ENCODE results near the gene SRGAP1.

Gene SRGAP1

DNA sequence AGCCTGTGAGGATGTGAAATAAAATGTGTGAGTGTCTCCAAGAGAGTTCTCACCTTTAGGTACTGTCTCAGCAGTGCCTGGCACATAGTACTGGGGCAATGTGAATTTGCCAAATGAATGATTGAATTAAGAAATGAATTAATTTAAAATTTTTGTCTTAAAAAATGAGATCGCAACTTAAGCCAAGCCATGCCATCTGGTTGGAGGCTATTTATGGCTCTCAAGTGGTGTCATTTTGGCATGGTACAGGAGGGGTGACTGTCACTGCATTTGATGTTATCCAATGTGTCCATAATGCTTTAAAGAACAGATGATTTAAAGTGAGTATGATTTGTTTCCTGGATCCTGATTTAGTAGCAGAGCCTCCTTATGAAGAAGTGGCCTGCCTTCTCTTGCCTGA, 80.3 kb downstream of the SRGAP1 start:
- DNase-seq (ENCODE audit: extremely low spot score, insufficient read length, low read depth) (no peak), FAIRE-seq (no peak)

GRCh38 chr12:63927511-63927910, 83.0 kb downstream of the SRGAP1 start:
- no peak for FAIRE-seq

DNA sequence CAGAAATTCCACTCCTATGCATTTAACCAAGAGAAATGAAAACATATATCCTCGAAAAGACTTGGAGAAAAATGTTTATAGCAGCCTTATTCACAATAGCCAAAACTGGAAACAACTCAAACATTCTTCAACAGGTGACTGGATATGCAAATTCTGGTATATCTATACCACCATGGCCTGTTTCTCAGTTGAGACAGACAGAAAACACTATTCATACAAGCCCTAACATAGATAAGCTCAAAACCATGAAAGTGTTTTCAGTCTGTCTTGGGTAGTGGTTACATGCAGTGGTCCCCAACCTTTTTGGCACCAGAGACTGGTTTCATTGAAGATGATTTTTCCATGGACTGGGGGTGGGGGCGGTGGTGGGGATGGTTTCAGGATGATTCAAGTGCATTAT, 83.8 kb downstream of the SRGAP1 start:
- FAIRE-seq, result no peak

More at GRCh38 chr12:63927511-63927910, 83.0 kb downstream of the SRGAP1 start:
- no peak for DNase-seq (ENCODE audit: extremely low spot score, insufficient read length, low read depth)

GRCh38 chr12:63929426-63929825, 84.9 kb downstream of the SRGAP1 start:
- DNase-seq (ENCODE audit: extremely low spot score, insufficient read length, low read depth) (no peak), FAIRE-seq (no peak)

More for the DNA sequence above, 83.8 kb downstream of the SRGAP1 start:
- no peak for DNase-seq (ENCODE audit: extremely low spot score, insufficient read length, low read depth)

DNA sequence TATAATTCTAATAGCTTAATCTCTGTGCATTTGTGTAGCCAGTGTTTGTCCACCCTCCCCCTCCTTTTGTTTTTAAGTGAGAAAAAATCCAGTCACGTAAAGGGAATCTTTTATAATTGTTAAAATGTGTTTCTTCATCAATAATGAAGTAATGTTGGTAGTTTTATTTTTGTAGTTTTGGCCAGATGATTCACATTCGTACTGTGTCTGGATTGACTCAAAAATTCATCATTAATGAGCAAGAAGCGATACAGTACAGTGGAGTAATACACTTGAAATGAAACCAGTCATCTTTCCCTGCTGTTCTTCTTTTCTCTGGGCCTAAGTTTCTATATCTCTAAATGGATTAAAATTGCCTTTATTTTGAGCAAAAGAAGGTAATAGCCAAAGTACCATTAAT, 86.5 kb downstream of the SRGAP1 start:
- FAIRE-seq (no peak), DNase-seq (ENCODE audit: extremely low spot score, insufficient read length, low read depth) (no peak)

GRCh38 chr12:63931703-63932102, 87.2 kb downstream of the SRGAP1 start:
- DNase-seq (ENCODE audit: extremely low spot score, insufficient read length, low read depth), result no peak
- FAIRE-seq, result no peak

DNA sequence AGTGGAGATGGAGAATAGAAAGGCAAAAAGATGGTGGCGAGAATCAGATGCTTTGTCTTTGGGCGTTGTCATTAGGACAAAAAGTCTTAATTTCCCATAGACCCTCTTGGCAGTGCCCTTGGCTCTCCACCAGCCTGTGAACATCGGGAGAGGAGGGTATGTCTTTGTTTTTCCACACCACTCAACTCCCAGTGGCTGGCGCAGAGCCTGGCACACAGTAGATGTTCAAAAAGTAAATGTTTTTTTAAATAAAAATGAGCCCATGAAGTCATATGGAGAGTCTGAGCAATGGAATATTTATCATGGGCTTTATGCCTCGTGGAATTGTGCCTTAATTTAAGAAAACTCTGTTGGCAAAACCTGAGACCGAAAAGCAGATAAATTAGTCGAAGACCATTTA, 90.4 kb downstream of the SRGAP1 start:
- no peak for DNase-seq (ENCODE audit: extremely low spot score, insufficient read length, low read depth)
- no peak for FAIRE-seq

DNA sequence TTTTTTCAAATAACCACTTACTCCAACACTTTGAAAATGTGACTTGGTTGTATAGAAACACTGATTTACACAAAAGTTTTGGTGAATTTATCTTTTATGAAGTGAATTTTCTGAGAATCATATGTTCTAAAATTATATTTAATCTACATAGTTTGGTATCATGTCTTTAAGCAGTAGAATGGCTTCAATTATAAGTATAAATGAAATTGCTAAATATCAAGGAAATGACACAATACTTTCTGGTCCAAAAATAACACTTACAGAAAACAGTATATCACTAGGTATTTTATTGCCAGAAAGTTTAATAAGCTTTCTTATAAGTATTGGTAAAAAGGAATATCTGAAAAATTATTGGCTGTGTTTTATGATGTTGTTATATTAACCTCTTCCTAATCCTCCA, 90.9 kb downstream of the SRGAP1 start:
- FAIRE-seq (no peak), DNase-seq (ENCODE audit: extremely low spot score, insufficient read length, low read depth) (no peak)

GRCh38 chr12:63937378-63938316, 93.1 kb downstream of the SRGAP1 start:
- DNase-seq (ENCODE audit: extremely low spot score, insufficient read length, low read depth), result no peak
- no peak for FAIRE-seq

GRCh38 chr12:63940310-63941005, 96.0 kb downstream of the SRGAP1 start:
- FAIRE-seq (no peak), DNase-seq (ENCODE audit: extremely low spot score, insufficient read length, low read depth) (no peak)

- no peak for DNase-seq (ENCODE audit: extremely low spot score, insufficient read length, low read depth)
- FAIRE-seq, result no peak
These were observed 96.8 kb downstream of the SRGAP1 start for GRCh38 chr12:63941166-63941800.

DNA sequence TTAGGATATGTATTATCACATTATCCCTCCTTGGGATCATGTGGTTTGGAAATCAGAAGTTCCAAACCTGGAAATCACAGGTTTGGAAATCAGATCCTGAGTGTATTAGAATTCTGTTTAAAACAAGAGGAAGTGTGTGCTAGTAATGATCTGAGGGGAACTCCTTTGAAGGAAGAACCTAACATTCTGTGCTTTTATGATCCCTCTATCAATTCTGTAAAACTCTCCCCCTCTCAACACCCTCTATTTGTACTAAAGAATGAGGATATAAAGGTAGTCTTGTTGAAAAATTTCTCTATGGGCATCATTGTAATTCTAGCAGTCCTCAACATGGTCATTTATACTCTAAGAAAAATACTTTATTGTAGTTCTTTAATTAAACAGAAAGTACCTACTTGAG, 97.4 kb downstream of the SRGAP1 start:
- no peak for DNase-seq (ENCODE audit: extremely low spot score, insufficient read length, low read depth)
- no peak for FAIRE-seq

DNA sequence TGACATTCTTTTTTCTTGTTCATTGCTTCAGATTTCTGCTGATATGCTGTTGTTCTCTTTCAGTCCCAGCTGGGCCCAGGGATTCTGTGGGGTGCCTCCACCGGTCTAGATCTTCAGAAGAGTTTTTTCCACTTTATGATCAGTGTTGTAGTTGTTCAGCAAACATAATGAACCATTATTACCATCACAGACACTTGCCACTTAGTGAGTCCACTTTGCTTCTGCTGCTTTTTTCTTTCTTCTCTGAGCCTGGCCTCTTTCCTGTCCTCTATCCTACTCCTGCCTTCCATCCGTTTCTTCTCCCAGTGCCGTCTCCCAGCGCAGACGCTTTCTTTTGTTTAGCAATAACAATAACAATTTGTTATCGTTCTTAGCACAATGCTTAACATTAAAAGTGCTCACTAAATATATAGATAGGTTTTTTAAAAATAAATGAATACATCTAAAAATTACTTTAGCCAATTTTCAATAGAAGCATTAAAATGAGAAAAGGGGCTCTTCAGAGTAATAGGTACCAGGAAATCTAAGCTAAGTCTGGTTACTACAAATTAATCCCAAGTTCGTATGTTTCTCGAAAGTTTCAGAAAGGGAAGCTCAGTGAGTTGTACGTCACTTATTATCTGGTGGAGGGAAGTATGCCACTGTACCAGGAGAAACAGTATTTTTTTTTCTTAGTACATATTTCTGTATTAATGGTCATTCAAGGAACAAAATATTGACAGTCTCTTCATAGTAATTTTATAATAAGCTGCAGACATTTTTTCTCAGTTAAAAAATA, 98.2 kb downstream of the SRGAP1 start:
- FAIRE-seq (no peak), DNase-seq (ENCODE audit: extremely low spot score, insufficient read length, low read depth) (no peak)

- DNase-seq (ENCODE audit: extremely low spot score, insufficient read length, low read depth) (no peak), FAIRE-seq (no peak)
These were observed 99.6 kb downstream of the SRGAP1 start for GRCh38 chr12:63944034-63944579.

- no peak for FAIRE-seq
These were observed 100.2 kb downstream of the SRGAP1 start for GRCh38 chr12:63944586-63945228.

DNA sequence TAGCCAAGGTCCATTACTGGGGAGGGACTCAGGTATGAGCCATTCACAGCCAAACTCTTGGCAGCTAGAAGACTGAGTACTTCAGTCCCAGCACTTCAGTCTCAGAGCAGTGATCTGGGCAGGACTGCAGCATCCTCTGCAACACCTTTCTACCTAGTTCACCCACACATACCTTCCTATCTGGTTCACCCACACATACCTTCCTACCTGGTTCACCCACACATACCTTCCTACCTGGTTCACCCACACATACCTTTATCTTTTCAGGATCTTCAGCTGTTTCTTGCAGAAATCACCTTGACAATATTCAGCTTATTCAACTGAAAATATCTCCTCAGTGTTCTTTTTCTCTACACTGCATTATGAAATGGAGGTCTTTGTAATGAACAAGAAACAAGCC, 101.3 kb downstream of the SRGAP1 start:
- no peak for FAIRE-seq

More at GRCh38 chr12:63944586-63945228, 100.2 kb downstream of the SRGAP1 start:
- DNase-seq (ENCODE audit: extremely low spot score, insufficient read length, low read depth), result no peak

GRCh38 chr12:63948211-63948610, 103.7 kb downstream of the SRGAP1 start:
- DNase-seq (ENCODE audit: extremely low spot score, insufficient read length, low read depth), result no peak
- no peak for FAIRE-seq

More for the DNA sequence above, 101.3 kb downstream of the SRGAP1 start:
- no peak for DNase-seq (ENCODE audit: extremely low spot score, insufficient read length, low read depth)

DNA sequence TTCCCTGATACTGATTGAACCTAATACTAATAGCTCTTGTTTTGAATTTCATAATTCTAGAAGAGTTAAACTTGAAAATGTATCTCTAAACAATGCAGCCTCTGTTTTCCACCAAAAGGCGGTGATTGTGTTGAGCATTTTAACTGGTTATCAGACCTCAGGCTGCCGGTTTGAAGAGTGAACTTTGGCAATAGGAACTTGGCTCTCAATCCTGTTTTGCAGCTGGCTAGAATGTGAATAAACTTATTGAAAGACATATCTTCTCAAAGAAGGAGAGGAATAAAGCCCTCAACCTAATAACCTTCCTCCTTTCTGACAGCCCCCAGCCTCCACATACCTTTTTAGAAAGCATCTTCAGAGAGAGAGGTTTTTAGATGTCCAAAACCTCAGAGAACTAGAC, 105.4 kb downstream of the SRGAP1 start:
- FAIRE-seq (no peak), DNase-seq (ENCODE audit: extremely low spot score, insufficient read length, low read depth) (no peak)

- FAIRE-seq (no peak), DNase-seq (ENCODE audit: extremely low spot score, insufficient read length, low read depth) (no peak)
These were observed 108.5 kb downstream of the SRGAP1 start for GRCh38 chr12:63952995-63953394.
